OCI-LY7 (cell line): ENCODE measurements around the gene TRHDE. TPM values are rescaled to one million over a fixed set of nuclear protein-coding genes. Genes with fewer than 3 reads are reported as not detected.

Source experiments
- BruUV-seq: library from RNA; stranded (reverse); fragments of 400-500 nt; replicated peaks from 2 replicates; lab custom pipeline; 2021; lab: Mats Ljungman, UMichigan
- CTCF ChIA-PET: fragments of 300-600 bp; sonication (Branson Sonifier 250); formaldehyde crosslinking; loops from one replicate; lab custom pipeline; 2022; ENCODE audit warnings: antibody characterized with exemption; ENCODE audit not compliant: unreplicated experiment; lab: Charles Lee
- POLR2A ChIA-PET: fragments of 300-600 bp; sonication (Branson Sonifier 250); formaldehyde crosslinking; loops from one replicate; lab custom pipeline; 2022; ENCODE audit warnings: antibody characterized with exemption; lab: Charles Lee
- DNase-seq: peaks from one replicate; pipeline ENCODE4 v3.0.0-alpha.2; 2015; ENCODE audit warnings: low spot score
- H2AFZ ChIP-seq: fragments of 200-600 bp; sonication (generic), shearing (Covaris generic); 2 replicates; pipeline ENCODE4 v1.6.1; 2014; ENCODE audit warnings: mild to moderate bottlenecking, antibody characterized with exemption, low read length, moderate library complexity
- H3K27ac ChIP-seq: fragments of 200-600 bp; sonication (generic); 2 replicates; pipeline ENCODE4 v1.5.1; 2014; ENCODE audit warnings: mixed run types, low read depth, mild to moderate bottlenecking, moderate library complexity, low read length, inconsistent platforms; ENCODE audit not compliant: poor library complexity, severe bottlenecking
- H3K36me3 ChIP-seq: fragments of 200-600 bp; sonication (generic); 2 replicates; pipeline ENCODE4 v1.6.1; 2014; ENCODE audit warnings: mild to moderate bottlenecking, antibody characterized with exemption, low read length, moderate library complexity, mixed read lengths; ENCODE audit not compliant: insufficient read depth
- H3K4me1 ChIP-seq: fragments of 200-600 bp; sonication (generic); 2 replicates; pipeline ENCODE4 v1.5.1; 2014; ENCODE audit warnings: mild to moderate bottlenecking, low read length; ENCODE audit not compliant: insufficient read depth, poor library complexity, severe bottlenecking
- H3K4me2 ChIP-seq: fragments of 200-600 bp; sonication (generic); 2 replicates; pipeline ENCODE4 v1.6.1; 2014; ENCODE audit warnings: mild to moderate bottlenecking, low read length
- H3K4me3 ChIP-seq: fragments of 200-600 bp; sonication (generic); 2 replicates; pipeline ENCODE4 v1.5.1; 2014; ENCODE audit warnings: mild to moderate bottlenecking, low read depth, low read length; ENCODE audit not compliant: poor library complexity, severe bottlenecking
- H3K79me2 ChIP-seq: fragments of 200-600 bp; sonication (generic); 2 replicates; pipeline ENCODE4 v1.6.1; 2016; ENCODE audit warnings: low read depth, mild to moderate bottlenecking, low read length, moderate library complexity, mixed read lengths; ENCODE audit not compliant: insufficient read depth
- H3K9me2 ChIP-seq: fragments of 200-600 bp; sonication (generic); 2 replicates; pipeline ENCODE4 v1.6.1; 2016; ENCODE audit warnings: mild to moderate bottlenecking, low read length, mixed read lengths; ENCODE audit not compliant: insufficient read depth
- H3K9me3 ChIP-seq: fragments of 200-600 bp; sonication (generic); 2 replicates; pipeline ENCODE4 v1.6.1; 2014; ENCODE audit warnings: mild to moderate bottlenecking, mixed run types, low read length, mixed read lengths
- H4K20me1 ChIP-seq: fragments of 200-600 bp; sonication (generic); 2 replicates; pipeline ENCODE4 v1.6.1; 2014; ENCODE audit warnings: mild to moderate bottlenecking, antibody characterized with exemption, low read length, moderate library complexity, mixed read lengths; ENCODE audit not compliant: insufficient read depth
- CTCF ChIP-seq: fragments of 200-600 bp; sonication (generic); conservative IDR thresholded peaks from 2 replicates; pipeline ENCODE4 v1.5.1; 2014; ENCODE audit warnings: mild to moderate bottlenecking, antibody characterized with exemption, low read length, moderate library complexity, mixed read lengths
- EZH2phosphoT487 ChIP-seq: fragments of 200-600 bp; sonication (generic); IDR thresholded peaks from 2 replicates; pipeline ENCODE4 v1.6.1; 2018; ENCODE audit warnings: low read depth, borderline replicate concordance, mild to moderate bottlenecking, mixed run types, antibody characterized with exemption, low read length, moderate library complexity, mixed read lengths
- intact Hi-C: fragments of 100-400 bp; cut with micrococcal nuclease; formaldehyde crosslinking; loops from one replicate; pipeline ENCODE4 v1.10.0; 2022; ENCODE audit not compliant: unreplicated experiment
- total RNA-seq, 2 experiments: library from RNA; depleted of rRNA in 1 of 2; stranded (reverse); fragments of >200 nt in 1 of 2; shearing (Covaris generic) in 1 of 2; gene quantifications; 2 replicates each; pipeline ENCODE4 v1.2.3, GENCODE V29; 2014 to 2022

Gene TRHDE
- total RNA-seq, 2 experiments from 2014 or later = not detected

GRCh38 chr12:72543777-72544467 is 271.8 kb downstream of the TRHDE start:
- Histone ChIP-seq H2AFZ (no peak overlapping the region), H3K79me2 (no peaks in the 10 kb centered on the region), H3K9me2 (no peaks in the 10 kb centered on the region), H4K20me1 (no peaks in the 10 kb centered on the region), H3K9me3 (no peaks in the 10 kb centered on the region), H3K36me3 (no peaks in the 10 kb centered on the region), H3K27ac (no peak overlapping the region), H3K4me1 (no peaks in the 10 kb centered on the region), H3K4me3 (no peak overlapping the region), H3K4me2 (no peak overlapping the region)
- no peak for DNase-seq
- BruUV-seq = no TSS peak
- TF ChIP-seq CTCF (no peak), EZH2phosphoT487 (no peak)
- intact Hi-C loops = no loop called here
- CTCF ChIA-PET = no interaction called here
- POLR2A ChIA-PET = no interaction called here

- no peaks in the 10 kb centered on the region for H3K36me3 ChIP-seq
- H3K27ac ChIP-seq = no peak overlapping the region
- no peak overlapping the region for H3K4me2 ChIP-seq
- no peak overlapping the region for H2AFZ ChIP-seq
- POLR2A ChIA-PET = no interaction called here
- no TSS peak for BruUV-seq
- CTCF ChIA-PET = no interaction called here
- H3K79me2 ChIP-seq = no peaks in the 10 kb centered on the region
- no peaks in the 10 kb centered on the region for H3K9me2 ChIP-seq
- TF ChIP-seq EZH2phosphoT487 (no peak), CTCF (no peak)
- no peak for DNase-seq
- H3K4me3 ChIP-seq = no peak overlapping the region
- intact Hi-C loops = loop anchor here (5.0 kb wide), 1 partner anchor 1366 kb away; no protein-coding TSS in a partner anchor
- H3K4me1 ChIP-seq = no peaks in the 10 kb centered on the region
- no peaks in the 10 kb centered on the region for H4K20me1 ChIP-seq
- no peaks in the 10 kb centered on the region for H3K9me3 ChIP-seq
Measured at GRCh38 chr12:72546106-72546505, 273.9 kb downstream of the TRHDE start.

- no peaks in the 10 kb centered on the region for H3K9me2 ChIP-seq
- TF ChIP-seq CTCF (no peak), EZH2phosphoT487 (no peak)
- intact Hi-C loops = loop anchor here (5.0 kb wide), 1 partner anchor 1365 kb away; no protein-coding TSS in a partner anchor
- H3K79me2 ChIP-seq = no peaks in the 10 kb centered on the region
- H3K9me3 ChIP-seq = no peaks in the 10 kb centered on the region
- ChIA-PET CTCF (no interaction called here), POLR2A (interaction anchor here (1.1 kb wide), 1 partner anchor 45 kb away, joined by 3 read pairs; no protein-coding TSS in a partner anchor)
- H2AFZ ChIP-seq = no peak overlapping the region
- BruUV-seq = no TSS peak
- H3K4me3 ChIP-seq = no peak overlapping the region
- H3K36me3 ChIP-seq = no peaks in the 10 kb centered on the region
- no peak for DNase-seq
- no peaks in the 10 kb centered on the region for H4K20me1 ChIP-seq
- H3K4me2 ChIP-seq = no peak overlapping the region
- no peaks in the 10 kb centered on the region for H3K4me1 ChIP-seq
- no peak overlapping the region for H3K27ac ChIP-seq
Measured at GRCh38 chr12:72547573-72547972, 275.4 kb downstream of the TRHDE start.
